ENCODE data around the gene CPNE4.
"Not testable (repeated sequence)": the region's sequence is repeated elsewhere in the genome, so short reads cannot be mapped to it uniquely, and the experiment has no call there.

CPNE4 gene

DNA sequence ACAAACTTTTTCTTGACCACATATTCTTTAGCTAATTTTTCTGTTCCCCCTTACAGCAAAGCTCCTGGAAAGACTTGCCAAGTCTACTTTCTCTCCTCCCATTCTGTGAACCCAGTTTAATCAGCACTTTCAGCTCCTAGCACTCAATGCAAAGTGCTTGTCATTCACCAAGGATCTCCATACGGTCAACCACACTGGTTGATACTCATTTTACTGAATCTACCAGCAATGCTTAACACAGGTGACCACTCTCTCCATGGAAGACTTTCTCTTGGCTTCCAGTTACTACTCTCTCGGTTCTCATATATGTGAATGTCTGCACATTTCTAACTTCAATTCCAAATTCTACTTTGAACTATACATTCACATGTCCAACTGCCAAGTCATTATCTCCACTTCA is 543.7 kb downstream of the CPNE4 start:
- H4K20me1 ChIP-seq (ENCODE audit: insufficient read depth, low read length), result no peaks in the 10 kb centered on the region
- no peak overlapping the region for H3K4me2 ChIP-seq (ENCODE audit: low read length)
- no peak overlapping the region for H3K9ac ChIP-seq (ENCODE audit: low read length)
- no peak overlapping the region for H3K27ac ChIP-seq (ENCODE audit: low read depth, low read length, poor library complexity, severe bottlenecking)
- no peaks in the 10 kb centered on the region for H3F3A ChIP-seq (ENCODE audit: insufficient read depth, low read length)
- peaks cover 10% of the 10 kb centered on the region for H3K79me2 ChIP-seq (ENCODE audit: insufficient read depth, low read length)
- TF ChIP-seq, protein P1, sequence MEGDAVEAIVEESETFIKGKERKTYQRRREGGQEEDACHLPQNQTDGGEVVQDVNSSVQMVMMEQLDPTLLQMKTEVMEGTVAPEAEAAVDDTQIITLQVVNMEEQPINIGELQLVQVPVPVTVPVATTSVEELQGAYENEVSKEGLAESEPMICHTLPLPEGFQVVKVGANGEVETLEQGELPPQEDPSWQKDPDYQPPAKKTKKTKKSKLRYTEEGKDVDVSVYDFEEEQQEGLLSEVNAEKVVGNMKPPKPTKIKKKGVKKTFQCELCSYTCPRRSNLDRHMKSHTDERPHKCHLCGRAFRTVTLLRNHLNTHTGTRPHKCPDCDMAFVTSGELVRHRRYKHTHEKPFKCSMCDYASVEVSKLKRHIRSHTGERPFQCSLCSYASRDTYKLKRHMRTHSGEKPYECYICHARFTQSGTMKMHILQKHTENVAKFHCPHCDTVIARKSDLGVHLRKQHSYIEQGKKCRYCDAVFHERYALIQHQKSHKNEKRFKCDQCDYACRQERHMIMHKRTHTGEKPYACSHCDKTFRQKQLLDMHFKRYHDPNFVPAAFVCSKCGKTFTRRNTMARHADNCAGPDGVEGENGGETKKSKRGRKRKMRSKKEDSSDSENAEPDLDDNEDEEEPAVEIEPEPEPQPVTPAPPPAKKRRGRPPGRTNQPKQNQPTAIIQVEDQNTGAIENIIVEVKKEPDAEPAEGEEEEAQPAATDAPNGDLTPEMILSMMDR (IDR thresholded peaks at IDR 0.05; ENCODE audit: low read length), result no peak
- no peak for TF ChIP-seq EZH2 (IDR thresholded peaks at IDR 0.05; ENCODE audit: borderline replicate concordance, low read length)
- H3K27me3 ChIP-seq (ENCODE audit: insufficient read depth, low read length), result no peaks in the 10 kb centered on the region
- peaks cover 88% of the 10 kb centered on the region for H3K36me3 ChIP-seq (ENCODE audit: insufficient read depth, low read length)
- no peaks in the 10 kb centered on the region for H3K9me3 ChIP-seq (ENCODE audit: low read length)
- no peaks in the 10 kb centered on the region for H3K9me2 ChIP-seq (ENCODE audit: low read depth, low read length)
- no peaks in the 10 kb centered on the region for H3K4me1 ChIP-seq (ENCODE audit: insufficient read depth, low read length, severe bottlenecking)
- no peak overlapping the region for H3K4me3 ChIP-seq (ENCODE audit: low read depth, low read length, poor library complexity, severe bottlenecking)
- H2AFZ ChIP-seq (ENCODE audit: low read length), result no peak overlapping the region

DNA sequence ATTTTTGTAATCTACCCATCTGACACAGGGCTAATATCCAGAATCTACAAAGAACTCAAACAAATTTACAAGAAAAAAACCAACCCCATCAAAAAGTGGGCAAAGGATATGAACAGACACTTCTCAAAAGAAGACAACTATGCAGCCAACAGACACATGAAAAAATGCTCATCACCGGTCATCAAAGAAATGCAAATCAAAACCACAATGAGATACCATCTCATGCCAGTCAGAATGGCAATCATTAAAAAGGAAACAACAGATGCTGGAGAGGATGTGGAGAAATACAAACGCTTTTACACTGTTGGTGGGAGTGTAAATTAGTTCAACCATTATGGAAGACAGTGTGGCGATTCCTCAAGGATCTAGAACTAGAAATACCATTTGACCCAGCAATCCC is 548.3 kb downstream of the CPNE4 start:
- H3K9me3 ChIP-seq (ENCODE audit: low read length); H3K9ac ChIP-seq (ENCODE audit: low read length); H3K27me3 ChIP-seq (ENCODE audit: insufficient read depth, low read length); H3K27ac ChIP-seq (ENCODE audit: low read depth, low read length, poor library complexity, severe bottlenecking); H3F3A ChIP-seq (ENCODE audit: insufficient read depth, low read length); H2AFZ ChIP-seq (ENCODE audit: low read length); H3K4me3 ChIP-seq (ENCODE audit: low read depth, low read length, poor library complexity, severe bottlenecking); H3K4me2 ChIP-seq (ENCODE audit: low read length); H4K20me1 ChIP-seq (ENCODE audit: insufficient read depth, low read length); H3K9me2 ChIP-seq (ENCODE audit: low read depth, low read length): not testable (repeated sequence)
- Histone ChIP-seq H3K4me1 (ENCODE audit: insufficient read depth, low read length, severe bottlenecking) (peaks cover 22% of the 10 kb centered on the region), H3K79me2 (ENCODE audit: insufficient read depth, low read length) (peaks cover 12% of the 10 kb centered on the region), H3K36me3 (ENCODE audit: insufficient read depth, low read length) (peaks cover 87% of the 10 kb centered on the region)

DNA sequence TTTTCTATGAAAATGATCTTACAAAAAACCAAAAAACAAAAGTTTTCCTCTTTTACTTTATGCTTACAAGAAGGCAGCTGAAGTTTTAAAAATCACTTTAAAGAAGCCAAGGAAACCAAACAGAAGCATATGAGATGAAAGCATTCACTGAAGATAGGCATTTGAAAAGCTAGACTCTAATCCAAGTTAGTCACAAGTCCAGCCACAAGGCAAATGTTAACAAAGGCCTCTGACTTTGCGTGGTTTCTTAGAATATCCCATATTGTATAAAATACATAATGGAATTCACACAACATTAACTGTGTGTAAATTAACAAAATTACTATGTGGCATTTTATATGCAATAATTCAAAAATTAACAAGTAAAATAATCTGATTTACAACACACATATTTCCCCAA is 549.7 kb downstream of the CPNE4 start:
- H4K20me1 ChIP-seq (ENCODE audit: insufficient read depth, low read length), result no peaks in the 10 kb centered on the region
- no peak overlapping the region for H3K9ac ChIP-seq (ENCODE audit: low read length)
- H3K27ac ChIP-seq (ENCODE audit: low read depth, low read length, poor library complexity, severe bottlenecking), result no peak overlapping the region
- H3K27me3 ChIP-seq (ENCODE audit: insufficient read depth, low read length), result no peaks in the 10 kb centered on the region
- H3K4me3 ChIP-seq (ENCODE audit: low read depth, low read length, poor library complexity, severe bottlenecking), result no peak overlapping the region
- TF ChIP-seq, protein P1 (IDR thresholded peaks at IDR 0.05; ENCODE audit: low read length), result no peak
- no peak for TF ChIP-seq EZH2 (IDR thresholded peaks at IDR 0.05; ENCODE audit: borderline replicate concordance, low read length)
- H3K9me3 ChIP-seq (ENCODE audit: low read length), result no peaks in the 10 kb centered on the region
- peaks cover 22% of the 10 kb centered on the region for H3K4me1 ChIP-seq (ENCODE audit: insufficient read depth, low read length, severe bottlenecking)
- no peak overlapping the region for H2AFZ ChIP-seq (ENCODE audit: low read length)
- H3K9me2 ChIP-seq (ENCODE audit: low read depth, low read length), result no peaks in the 10 kb centered on the region
- no peak overlapping the region for H3K4me2 ChIP-seq (ENCODE audit: low read length)
- no peaks in the 10 kb centered on the region for H3F3A ChIP-seq (ENCODE audit: insufficient read depth, low read length)
- H3K79me2 ChIP-seq (ENCODE audit: insufficient read depth, low read length), result peaks cover 12% of the 10 kb centered on the region
- peaks cover 87% of the 10 kb centered on the region for H3K36me3 ChIP-seq (ENCODE audit: insufficient read depth, low read length)

DNA sequence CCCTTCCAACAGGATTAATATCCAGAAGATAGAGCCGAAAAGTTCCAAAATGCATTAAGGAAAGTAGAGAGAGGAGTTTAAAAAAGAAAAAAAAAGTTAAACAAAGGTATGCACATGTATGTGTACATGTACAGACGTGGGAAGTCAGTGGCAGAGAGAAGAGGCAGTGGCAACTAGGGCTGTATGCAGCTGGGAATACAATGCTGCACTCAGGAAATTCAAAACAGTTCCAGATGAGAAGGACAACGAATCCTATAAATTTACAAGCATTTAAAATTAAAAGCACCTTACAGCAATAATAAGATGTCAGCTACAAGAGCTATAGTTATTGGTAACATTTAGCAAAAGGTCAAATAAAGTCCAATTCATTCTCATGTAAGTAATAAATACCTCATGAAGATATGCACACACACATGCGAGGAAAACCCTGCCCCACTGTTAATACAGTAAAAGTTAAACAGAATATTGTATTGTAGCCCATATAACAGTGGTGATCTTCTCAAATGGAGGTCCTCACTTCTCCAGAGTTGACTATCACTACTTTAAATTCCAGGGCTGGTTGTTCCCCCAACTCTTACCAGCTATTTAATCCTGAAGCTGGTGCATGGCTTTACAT is 550.2 kb downstream of the CPNE4 start:
- no peak for TF ChIP-seq EZH2 (IDR thresholded peaks at IDR 0.05; ENCODE audit: borderline replicate concordance, low read length)
- TF ChIP-seq, protein P1 (IDR thresholded peaks at IDR 0.05; ENCODE audit: low read length), result no peak
- no peaks in the 10 kb centered on the region for H4K20me1 ChIP-seq (ENCODE audit: insufficient read depth, low read length)
- H2AFZ ChIP-seq (ENCODE audit: low read length), result no peak overlapping the region
- H3K9me3 ChIP-seq (ENCODE audit: low read length), result no peaks in the 10 kb centered on the region
- H3K27ac ChIP-seq (ENCODE audit: low read depth, low read length, poor library complexity, severe bottlenecking), result peak overlapping the region; percentile 6
- H3K9me2 ChIP-seq (ENCODE audit: low read depth, low read length), result no peaks in the 10 kb centered on the region
- H3K27me3 ChIP-seq (ENCODE audit: insufficient read depth, low read length), result no peaks in the 10 kb centered on the region
- H3F3A ChIP-seq (ENCODE audit: insufficient read depth, low read length), result no peaks in the 10 kb centered on the region
- peaks cover 12% of the 10 kb centered on the region for H3K79me2 ChIP-seq (ENCODE audit: insufficient read depth, low read length)
- no peak overlapping the region for H3K9ac ChIP-seq (ENCODE audit: low read length)
- H3K4me1 ChIP-seq (ENCODE audit: insufficient read depth, low read length, severe bottlenecking), result peaks cover 22% of the 10 kb centered on the region
- H3K4me2 ChIP-seq (ENCODE audit: low read length), result peak overlapping the region; percentile 24; the same call in 1 of the 2 replicates
- H3K36me3 ChIP-seq (ENCODE audit: insufficient read depth, low read length), result peaks cover 85% of the 10 kb centered on the region
- no peak overlapping the region for H3K4me3 ChIP-seq (ENCODE audit: low read depth, low read length, poor library complexity, severe bottlenecking)

Measured in OCI-LY1 (cell line).